ENCODE results near the gene CSRNP3.

The CSRNP3 gene

DNA sequence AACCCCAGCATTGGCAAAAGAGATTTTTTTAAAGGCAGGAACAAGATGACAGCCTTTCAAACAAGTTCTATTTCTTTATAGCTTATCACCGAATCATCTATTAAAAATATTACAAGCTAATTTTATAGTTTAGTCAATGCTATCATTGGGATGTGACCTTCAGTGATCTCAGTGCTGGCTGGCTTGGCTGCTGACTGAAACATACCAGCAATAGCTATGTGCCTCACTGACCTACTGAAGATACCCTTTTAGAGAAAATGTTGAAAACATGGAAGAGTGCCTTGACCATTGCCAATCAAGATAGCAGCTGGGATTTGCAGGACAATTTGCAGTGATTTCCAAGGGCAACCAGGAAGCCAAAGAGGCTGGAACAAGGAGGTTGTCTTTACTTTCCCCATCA, 44.0 kb downstream of the CSRNP3 start:
- Histone ChIP-seq H3K9me3 (ENCODE audit: control insufficient read depth, insufficient read depth, low read depth, low read length) (no peaks in the 10 kb centered on the region), H3K27ac (ENCODE audit: extremely low read depth, low read depth, low read length) (no peak overlapping the region), H3K36me3 (ENCODE audit: control insufficient read depth in 2 of 2, insufficient read depth in 1 of 2, low read length in 2 of 2) (no peaks in the 10 kb centered on the region), H3K4me1 (ENCODE audit: control insufficient read depth, insufficient read depth, low read length) (no peaks in the 10 kb centered on the region), H3K4me3 (ENCODE audit: low read depth, low read length) (no peak overlapping the region)
- ChIA-PET CTCF (no interaction called here), POLR2A (no interaction called here)
- TF ChIP-seq MZF1 (tag by site-specific recombination; IDR thresholded peaks at IDR 0.05; ENCODE audit: borderline replicate concordance) = no peak
- TF ChIP-seq SP2 (tag by site-specific recombination; IDR thresholded peaks at IDR 0.05) = no peak
- TF ChIP-seq ZNF23 (tag by site-specific recombination; IDR thresholded peaks at IDR 0.05; ENCODE audit: borderline replicate concordance) = no peak

DNA sequence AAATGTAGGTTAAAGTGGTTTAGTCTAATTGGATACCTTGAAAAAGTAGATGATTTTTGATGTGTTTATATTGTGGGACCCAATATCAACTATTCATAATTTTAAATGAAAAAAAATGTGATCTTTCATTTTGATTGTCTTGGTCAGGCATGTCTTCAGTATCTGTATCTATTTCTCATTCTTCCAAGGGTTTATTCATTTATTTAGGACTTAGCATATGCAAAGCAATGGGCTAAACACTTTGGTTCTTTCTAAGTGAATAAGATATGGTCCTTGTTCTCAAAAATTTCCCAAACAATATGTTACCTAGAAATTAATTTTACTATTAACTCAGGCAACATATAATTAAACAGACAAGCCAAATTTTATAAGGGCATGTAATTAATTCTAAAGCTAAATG, 49.1 kb downstream of the CSRNP3 start:
- ChIA-PET CTCF (interaction anchor here (1.3 kb wide), 1 partner anchor 116 kb away, joined by 5 read pairs; no protein-coding TSS in a partner anchor), POLR2A (no interaction called here)
- Histone ChIP-seq H3K27ac (ENCODE audit: extremely low read depth, low read depth, low read length) (no peak overlapping the region), H3K4me3 (ENCODE audit: low read depth, low read length) (no peak overlapping the region), H3K36me3 (ENCODE audit: control insufficient read depth in 2 of 2, insufficient read depth in 1 of 2, low read length in 2 of 2) (no peaks in the 10 kb centered on the region), H3K9me3 (ENCODE audit: control insufficient read depth, insufficient read depth, low read depth, low read length) (no peaks in the 10 kb centered on the region), H3K4me1 (ENCODE audit: control insufficient read depth, insufficient read depth, low read length) (no peaks in the 10 kb centered on the region)
- TF ChIP-seq ZNF707 (tag by site-specific recombination; IDR thresholded peaks at IDR 0.05) (no peak), ZNF660 (tag by site-specific recombination; IDR thresholded peaks at IDR 0.05) (no peak), TRIM28 (IDR thresholded peaks at IDR 0.05; ENCODE audit: borderline replicate concordance, low read length) (no peak), ZNF311 (tag by site-specific recombination; IDR thresholded peaks at IDR 0.05; ENCODE audit: borderline replicate concordance) (no peak), ZNF558 (tag by site-specific recombination; IDR thresholded peaks at IDR 0.05) (no peak), ZNF121 (tag by site-specific recombination; IDR thresholded peaks at IDR 0.05) (no peak), ZNF214 (tag by site-specific recombination; IDR thresholded peaks at IDR 0.05; ENCODE audit: borderline replicate concordance) (no peak), ZNF830 (tag by site-specific recombination; IDR thresholded peaks at IDR 0.05; ENCODE audit: low read depth) (no peak)

DNA sequence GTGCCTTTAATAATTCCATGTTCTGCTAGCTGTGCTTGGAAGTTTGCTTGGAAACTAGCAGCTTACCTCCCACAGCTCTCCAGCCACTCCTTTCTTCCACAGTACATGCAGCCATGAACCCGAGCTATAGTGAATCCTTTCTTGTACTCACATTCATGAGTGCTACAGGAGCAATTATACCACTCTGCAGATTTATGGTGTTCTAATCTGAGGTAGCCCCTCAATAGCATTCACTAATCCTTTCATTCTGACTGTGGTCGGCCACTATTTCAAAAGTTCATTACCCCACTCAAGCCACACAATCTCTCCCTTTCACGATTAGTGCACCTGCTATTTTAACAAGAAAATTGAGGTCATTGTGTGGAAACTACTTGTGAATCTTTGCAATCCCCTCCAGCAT, 53.2 kb downstream of the CSRNP3 start:
- POLR2A ChIA-PET = no interaction called here
- TF ChIP-seq ZNF555 (tag by site-specific recombination; conservative IDR thresholded peaks at IDR 0.05) (no peak), ZNF239 (tag by site-specific recombination; IDR thresholded peaks at IDR 0.05) (no peak), ZNF843 (tag by site-specific recombination; IDR thresholded peaks at IDR 0.05) (no peak), ZNF837 (tag by site-specific recombination; IDR thresholded peaks at IDR 0.05) (no peak), ZBTB1 (tag by site-specific recombination; IDR thresholded peaks at IDR 0.05) (no peak), ZNF266 (tag by site-specific recombination; IDR thresholded peaks at IDR 0.05; ENCODE audit: low read depth) (no peak), KLF16 (tag by site-specific recombination; IDR thresholded peaks at IDR 0.05) (no peak), ZNF404 (tag by site-specific recombination; IDR thresholded peaks at IDR 0.05) (no peak), GLI2 (tag by site-specific recombination; IDR thresholded peaks at IDR 0.05; ENCODE audit: borderline replicate concordance, low read depth) (no peak), MZF1 (tag by site-specific recombination; IDR thresholded peaks at IDR 0.05; ENCODE audit: borderline replicate concordance) (no peak), BCL11B (tag by site-specific recombination; IDR thresholded peaks at IDR 0.05; ENCODE audit: low read depth) (no peak), ZXDB (tag by site-specific recombination; IDR thresholded peaks at IDR 0.05) (no peak), ZNF785 (tag by site-specific recombination; IDR thresholded peaks at IDR 0.05) (no peak), ZNF510 (tag by site-specific recombination; IDR thresholded peaks at IDR 0.05; ENCODE audit: insufficient replicate concordance) (no peak), RBAK (tag by site-specific recombination; IDR thresholded peaks at IDR 0.05) (no peak), KLF8 (tag by site-specific recombination; IDR thresholded peaks at IDR 0.05) (no peak)
- TF ChIP-seq, protein P1, sequence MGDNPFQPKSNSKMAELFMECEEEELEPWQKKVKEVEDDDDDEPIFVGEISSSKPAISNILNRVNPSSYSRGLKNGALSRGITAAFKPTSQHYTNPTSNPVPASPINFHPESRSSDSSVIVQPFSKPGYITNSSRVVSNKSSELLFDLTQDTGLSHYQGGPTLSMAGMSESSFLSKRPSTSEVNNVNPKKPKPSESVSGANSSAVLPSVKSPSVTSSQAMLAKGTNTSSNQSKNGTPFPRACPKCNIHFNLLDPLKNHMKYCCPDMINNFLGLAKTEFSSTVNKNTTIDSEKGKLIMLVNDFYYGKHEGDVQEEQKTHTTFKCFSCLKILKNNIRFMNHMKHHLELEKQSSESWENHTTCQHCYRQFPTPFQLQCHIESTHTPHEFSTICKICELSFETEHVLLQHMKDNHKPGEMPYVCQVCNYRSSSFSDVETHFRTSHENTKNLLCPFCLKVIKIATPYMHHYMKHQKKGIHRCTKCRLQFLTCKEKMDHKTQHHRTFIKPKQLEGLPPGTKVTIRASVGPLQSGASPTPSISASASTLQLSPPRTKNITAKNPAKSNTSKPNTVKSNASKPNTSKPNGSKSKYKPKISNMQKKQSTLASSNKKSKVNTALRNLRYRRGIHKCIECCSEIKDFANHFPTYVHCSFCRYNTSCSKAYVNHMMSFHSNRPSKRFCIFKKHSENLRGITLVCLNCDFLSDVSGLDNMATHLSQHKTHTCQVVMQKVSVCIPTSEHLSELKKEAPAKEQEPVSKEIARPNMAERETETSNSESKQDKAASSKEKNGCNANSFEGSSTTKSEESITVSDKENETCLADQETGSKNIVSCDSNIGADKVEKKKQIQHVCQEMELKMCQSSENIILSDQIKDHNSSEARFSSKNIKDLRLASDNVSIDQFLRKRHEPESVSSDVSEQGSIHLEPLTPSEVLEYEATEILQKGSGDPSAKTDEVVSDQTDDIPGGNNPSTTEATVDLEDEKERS (tag by site-specific recombination; IDR thresholded peaks at IDR 0.05) = no peak
- CTCF ChIA-PET = no interaction called here
- Histone ChIP-seq H3K27ac (ENCODE audit: extremely low read depth, low read depth, low read length) (no peak overlapping the region), H3K4me3 (ENCODE audit: low read depth, low read length) (no peak overlapping the region), H3K4me1 (ENCODE audit: control insufficient read depth, insufficient read depth, low read length) (no peaks in the 10 kb centered on the region), H3K36me3 (ENCODE audit: control insufficient read depth in 2 of 2, insufficient read depth in 1 of 2, low read length in 2 of 2) (no peaks in the 10 kb centered on the region), H3K9me3 (ENCODE audit: control insufficient read depth, insufficient read depth, low read depth, low read length) (no peaks in the 10 kb centered on the region)
